Measurements from ENCODE around the gene WWOX.

DNA sequence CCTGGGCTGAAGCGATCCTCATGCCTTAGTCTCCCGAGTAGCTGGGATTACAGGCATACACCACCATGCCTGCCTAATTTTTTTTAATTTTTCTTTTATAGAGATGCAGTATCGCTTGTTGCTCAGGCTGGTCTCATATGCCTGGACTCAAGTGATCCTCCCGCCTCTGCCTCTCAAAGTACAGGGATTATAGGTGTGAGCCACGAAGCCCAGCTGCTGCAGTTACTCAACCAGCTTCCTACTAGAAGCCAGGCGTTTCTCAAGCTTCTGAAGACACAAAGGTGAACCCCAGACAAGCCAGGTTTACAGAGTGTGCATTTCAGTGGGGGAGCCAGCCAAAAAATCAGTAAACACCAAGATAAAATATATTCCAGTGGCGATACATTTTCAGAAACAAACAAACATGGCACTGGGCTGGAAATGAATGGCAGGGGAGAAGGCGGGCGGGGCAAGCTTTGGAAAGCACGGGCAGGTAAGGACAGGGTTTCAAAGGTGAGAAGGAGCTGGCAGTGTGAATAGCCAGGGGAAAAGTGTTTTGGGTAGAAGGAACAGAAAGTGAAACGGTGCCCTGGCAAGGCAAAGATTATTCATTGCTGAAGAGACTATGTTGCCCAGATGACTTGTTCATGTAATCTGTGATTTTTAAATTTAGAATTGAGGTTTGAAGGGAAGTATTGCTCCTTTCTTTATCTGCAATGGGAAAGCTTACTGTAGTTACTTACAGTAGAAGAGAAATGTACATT is 471.1 kb downstream of the WWOX start:
- no peak for TF ChIP-seq POLR2AphosphoS5 (IDR thresholded peaks at IDR 0.05; ENCODE audit: borderline replicate concordance, low read depth, low read length)
- no peak for TF ChIP-seq EZH2 (IDR thresholded peaks at IDR 0.05)
- no peak for TF ChIP-seq FOXP2 (optimal IDR thresholded peaks at IDR 0.05; ENCODE audit: control extremely low read depth, extremely low read length, insufficient read depth)

Measured in SK-N-MC (cell line).